NCI-H2227 treated with DMSO at 0.1 percent for 48 hours (cell line): ENCODE measurements around the gene CYP19A1.
"Not testable (repeated sequence)": the region's sequence is repeated elsewhere in the genome, so short reads cannot be mapped to it uniquely, and the experiment has no call there.

Source experiments
- DNase-seq: peaks from one replicate; lab custom pipeline; 2025; lab: John Stamatoyannopoulos, UW

The CYP19A1 gene

DNA sequence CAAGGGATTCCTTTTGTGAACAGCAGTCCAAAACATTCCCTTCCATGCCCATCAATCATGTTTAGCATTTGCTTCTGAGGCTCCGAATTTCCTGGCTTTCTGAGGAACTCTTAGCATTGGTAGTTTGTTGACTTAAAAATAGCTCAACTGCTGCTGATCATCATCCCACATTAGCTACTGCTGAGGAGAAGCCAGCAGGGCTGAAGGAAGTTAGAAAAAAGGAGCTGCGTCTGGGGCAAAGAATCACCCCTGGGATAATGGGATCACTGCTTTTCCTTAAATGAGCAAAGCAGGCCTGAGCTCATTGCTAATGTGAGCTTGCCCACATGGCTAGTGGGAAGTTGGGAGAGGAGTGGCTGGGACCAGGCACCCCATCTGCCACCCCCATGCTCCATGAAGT is 39.8 kb downstream of the CYP19A1 start:
- DNase-seq, result no peak

DNA sequence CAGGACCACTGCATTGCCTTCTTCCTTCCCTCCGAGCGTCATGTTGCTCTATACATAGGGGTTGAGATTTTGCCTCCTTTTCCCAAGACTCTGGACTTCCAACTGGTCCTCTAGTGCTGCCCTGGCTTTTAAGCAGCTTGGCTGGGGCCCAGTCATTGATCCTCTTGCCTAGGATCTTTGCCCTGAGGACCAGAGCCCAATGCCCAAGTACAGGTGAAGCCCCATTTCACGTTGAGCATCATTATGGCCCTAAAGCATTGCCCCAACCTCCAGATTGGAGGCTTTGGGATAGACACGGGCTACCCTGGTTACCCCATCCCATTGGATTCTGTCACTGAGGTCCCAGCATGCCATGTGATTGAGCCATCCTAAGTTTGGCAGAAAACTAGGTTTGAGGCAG is 47.7 kb downstream of the CYP19A1 start:
- no peak for DNase-seq

DNA sequence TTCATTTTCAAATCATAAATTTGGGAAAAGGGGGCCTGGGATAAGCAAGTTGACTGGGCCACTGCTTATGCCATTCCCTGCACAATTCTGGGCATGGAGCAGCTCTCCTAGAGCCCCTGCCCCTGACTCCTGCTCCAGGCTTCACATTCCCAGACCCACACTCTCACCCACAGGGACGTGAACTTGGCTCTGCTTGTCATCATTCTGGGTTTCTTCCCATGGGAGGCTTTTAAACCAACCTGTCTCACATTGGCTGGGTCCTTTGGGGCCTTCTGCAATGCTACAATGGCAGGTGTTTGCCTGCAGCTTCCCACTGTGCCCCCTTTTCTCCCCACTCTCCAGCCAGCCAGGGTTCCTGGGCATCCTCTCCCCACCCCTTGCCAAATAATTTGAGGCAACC is 49.1 kb downstream of the CYP19A1 start:
- DNase-seq, result no peak

DNA sequence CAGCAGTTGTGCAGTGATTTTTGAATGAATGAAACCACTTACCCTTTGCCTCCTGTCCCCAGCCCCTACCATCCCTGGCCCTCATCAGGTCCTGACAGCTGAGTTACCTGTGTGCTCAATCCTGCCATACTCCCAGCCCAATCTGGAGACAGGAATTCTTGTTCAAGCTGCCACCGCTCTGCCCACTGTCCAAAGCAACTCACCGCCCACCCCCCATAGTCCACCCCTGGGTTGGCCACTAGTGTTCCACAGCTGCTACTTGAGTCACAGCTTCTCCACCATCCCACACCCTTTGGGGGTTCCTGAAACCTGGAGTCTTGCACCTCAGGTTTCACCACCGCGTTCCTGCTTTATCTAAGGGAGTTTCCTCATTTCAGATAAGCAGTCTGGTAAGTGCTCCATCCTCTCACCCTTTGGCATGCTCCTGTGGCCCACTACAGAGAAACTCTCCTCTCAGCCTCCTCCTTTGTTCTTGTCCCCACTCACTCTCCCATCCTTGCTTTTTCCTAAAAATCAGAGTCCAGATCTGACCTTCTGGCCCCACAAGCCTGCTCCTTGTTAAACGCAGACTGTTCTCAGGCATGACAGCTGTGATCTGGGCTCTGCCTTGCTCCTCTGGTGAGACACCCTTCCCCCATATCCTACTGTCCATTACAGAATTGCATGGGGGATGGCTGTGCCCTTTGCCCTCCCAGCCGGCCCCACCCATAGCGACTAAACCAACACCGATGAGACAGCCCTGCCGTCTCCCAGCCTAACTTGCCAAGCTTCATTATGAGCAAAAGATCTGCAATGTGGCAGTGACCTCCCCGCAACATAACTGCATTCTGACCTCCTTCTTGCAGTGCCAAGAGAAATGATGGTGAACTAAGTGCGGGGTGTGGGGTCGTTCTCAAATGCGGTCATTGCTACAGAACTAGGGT is 50.0 kb downstream of the CYP19A1 start:
- DNase-seq, result no peak

DNA sequence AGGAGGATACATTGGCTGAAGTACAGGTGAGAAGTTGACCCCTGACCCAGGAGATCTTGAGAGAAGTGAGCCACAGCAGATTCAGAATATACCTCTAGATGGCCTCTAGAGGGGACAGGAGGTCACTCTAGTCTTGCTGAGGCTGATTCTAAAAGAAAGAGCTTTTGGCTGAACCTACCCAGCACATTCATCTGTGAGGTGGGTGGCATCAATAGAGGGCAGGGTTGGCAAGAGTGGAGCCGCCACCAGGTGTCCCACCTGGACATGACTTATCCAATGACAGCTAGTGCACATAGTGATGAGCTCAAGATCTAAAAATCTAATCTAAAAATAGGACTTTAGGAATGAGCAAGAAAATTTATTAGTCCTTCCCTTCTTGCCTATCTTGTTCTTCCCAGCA is 51.6 kb downstream of the CYP19A1 start:
- DNase-seq, result no peak

DNA sequence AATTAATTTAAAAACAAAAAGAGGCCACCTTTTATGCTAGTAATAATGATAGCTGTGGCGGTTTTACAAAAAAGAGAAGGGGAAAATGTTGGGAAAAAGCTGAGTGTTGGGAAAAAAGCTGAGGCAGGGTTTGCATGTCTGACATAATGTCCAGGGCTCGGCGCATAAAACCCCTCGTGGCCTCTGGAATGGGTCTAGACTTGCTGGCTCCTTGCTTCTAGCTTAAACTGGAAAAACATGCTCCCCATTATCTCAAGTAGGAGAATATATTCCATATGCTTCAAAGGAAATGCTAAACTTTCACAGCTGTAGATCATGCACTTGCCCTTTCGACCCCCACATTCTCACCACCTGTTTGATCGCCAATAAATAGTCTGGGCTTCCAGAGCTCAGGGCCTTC is 53.0 kb downstream of the CYP19A1 start:
- DNase-seq, result no peak

DNA sequence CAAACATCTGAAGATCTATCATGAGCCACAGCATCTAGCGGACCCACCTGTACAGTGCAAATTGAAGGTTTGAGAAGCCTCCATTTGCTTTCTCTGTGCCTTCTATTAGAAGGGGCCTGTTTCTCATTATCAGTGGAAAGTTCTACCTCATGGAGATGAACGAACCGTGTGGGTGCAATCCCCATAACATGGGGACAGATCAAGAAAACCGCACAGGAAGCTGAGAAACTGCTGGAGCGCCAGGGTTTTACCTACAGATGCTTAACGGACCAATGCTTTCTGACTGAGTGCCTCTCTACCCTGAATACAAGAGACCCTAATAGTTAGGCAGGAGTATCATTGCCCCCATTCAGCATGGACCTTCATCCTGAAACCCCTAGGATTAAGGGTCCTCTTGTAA is 53.5 kb downstream of the CYP19A1 start:
- no peak for DNase-seq

DNA sequence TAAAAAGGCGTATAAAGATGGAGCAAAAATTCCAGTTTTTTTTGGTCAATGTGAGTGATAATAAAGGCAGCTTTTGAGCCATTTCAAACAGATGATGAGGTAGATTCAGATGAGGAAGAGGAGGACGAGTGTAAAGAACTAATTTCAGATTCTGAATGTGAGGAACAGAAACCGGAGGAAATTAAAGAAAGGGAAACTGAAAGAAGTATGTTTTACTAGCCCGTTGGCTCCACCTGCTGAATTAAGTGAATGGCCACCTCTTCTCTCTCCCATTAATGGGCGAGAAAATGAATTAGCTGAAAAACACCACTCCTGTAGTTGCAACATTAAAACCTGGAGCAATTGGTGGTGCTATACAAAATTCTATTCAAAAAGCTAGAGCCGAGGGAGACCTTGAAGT is 55.4 kb downstream of the CYP19A1 start:
- DNase-seq, result no peak

DNA sequence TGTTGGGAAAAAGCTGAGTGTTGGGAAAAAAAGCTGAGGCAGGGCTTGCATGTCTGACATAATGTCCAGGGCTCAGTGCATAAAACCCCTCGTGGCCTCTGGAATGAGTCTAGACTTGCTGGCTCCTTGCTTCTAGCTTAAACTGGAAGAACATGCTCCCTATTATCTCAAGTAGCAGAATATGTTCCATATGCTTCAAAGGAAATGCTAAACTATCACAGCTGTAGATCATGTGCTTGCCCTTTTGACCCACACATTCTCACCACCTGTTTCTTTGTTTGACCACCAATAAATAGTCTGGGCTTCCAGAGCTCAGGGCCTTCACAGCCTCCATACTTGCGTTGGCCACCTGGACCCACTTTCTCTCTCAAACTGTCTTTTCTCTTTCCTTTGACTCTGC is 56.2 kb downstream of the CYP19A1 start:
- DNase-seq, result not testable (repeated sequence)

DNA sequence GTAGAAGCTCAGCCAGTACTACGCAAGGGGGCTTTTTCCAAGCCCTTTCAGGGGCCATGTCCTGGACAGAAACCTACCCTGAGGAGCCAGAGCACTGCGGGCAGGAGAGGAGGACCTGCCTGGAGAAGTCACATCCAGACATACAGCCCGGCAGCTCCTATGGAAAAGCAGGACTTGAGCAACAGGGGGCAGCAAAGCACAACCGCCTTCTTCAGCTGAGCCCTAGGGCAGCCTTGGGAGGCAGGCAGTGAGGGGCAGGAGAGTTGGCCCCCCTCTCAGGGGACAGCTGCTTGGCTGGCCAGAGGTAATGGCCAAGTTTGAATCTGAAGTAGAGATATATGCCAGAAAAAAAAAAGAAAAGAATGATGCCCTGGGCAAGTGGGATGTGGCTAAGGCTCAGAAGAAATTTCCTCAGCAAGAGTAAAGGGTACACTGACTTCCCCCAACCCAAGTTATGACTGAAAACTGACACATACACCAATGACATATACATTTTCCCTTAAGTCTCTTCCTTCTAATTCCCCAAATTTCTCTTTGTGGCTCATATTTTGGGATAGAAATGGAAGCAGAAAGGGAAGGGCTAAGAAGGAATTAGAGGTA is 56.9 kb downstream of the CYP19A1 start:
- DNase-seq, result no peak

DNA sequence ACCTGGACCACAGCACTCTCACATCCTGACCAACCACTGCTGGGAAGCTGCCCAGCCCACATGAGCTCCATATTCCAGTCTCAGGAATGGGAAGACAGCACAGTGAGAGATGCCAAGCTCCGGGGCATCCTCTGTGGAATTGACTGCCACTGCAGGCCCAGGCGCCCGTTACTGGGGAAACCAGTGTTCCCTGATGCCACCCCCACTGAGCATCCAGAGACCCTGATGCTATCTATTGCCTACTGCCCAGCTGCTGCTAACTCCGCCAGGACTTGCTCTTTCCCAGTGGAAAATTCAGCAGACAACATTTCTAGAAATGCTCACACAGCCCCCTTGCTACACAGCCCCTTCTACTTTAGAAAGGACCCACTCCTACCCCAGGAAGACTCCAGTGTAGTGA is 57.6 kb downstream of the CYP19A1 start:
- no peak for DNase-seq

DNA sequence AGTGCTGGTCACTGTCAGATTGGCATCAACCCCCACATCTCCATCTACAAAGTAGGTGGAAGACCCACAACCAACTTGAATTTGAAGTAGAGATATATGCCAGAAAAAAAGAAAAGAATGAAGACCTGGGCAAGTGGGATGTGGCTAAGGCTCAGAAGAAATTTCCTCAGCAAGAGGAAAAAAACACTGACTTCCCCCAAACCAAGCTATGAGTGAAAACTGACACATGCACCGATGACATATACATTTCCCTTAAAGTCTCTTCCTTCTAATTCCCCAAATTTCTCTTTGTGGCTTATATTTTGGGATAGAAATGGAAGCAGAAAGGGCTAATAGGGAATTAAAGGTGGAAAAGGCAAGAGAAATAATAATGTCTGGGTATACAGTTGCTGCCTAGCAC is 59.0 kb downstream of the CYP19A1 start:
- DNase-seq, result no peak

DNA sequence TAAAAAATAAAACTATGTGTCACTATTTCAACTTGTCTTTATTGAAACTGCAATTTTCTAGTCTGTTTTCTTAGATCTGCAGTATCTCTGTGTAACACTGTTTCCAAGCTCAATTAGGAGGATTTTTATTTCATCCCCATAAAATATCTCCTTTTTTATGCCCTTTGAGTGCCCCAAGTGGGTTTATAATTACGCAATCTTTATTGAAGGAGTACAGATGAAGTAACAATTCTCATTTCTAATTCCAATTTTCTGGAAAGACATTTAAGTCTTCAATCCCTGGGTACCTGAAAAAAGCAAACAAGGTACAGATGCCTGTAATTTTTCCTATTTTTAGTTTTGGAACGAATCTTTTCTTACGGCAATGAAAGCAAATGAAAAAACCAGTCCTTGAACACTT is 61.3 kb downstream of the CYP19A1 start:
- DNase-seq, result no peak

DNA sequence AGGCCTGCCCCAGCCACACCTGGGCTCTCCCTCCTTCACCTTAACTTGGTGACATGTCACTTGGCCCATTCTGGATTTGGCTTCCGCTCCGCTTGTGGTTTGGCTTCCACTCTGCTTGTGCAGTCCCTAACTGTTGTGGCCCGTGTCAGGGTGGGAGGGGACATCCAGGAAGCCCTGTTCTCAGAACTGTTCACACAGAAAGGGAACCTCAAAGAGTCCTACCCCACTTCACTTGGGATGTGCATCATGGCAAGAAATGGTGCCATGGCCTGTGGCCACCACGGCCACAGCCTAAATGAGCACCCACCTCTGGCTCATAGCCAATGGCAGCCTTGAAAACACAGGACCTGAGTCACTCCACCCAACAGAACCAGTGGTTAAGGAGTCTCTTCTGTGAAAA is 63.4 kb downstream of the CYP19A1 start:
- no peak for DNase-seq

DNA sequence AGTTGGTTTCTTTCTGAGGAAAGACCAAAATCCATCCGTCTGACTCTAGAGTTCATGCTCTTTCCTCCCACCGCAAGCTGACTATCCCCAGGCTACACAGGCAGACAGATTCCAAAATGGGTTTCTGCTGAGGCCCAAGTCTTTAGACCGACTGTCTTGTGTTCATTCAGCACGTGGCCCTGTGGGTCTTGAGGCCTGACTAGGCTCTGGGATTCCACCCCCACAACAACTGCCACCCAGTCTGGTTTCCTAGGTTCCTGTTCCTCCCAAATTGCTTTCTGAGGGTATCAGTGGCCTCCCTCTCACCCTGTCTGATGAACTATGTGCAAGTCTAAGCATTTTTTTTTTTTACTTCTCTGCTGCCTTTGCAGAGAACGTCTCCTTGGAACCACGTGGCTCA is 67.7 kb downstream of the CYP19A1 start:
- DNase-seq, result no peak

DNA sequence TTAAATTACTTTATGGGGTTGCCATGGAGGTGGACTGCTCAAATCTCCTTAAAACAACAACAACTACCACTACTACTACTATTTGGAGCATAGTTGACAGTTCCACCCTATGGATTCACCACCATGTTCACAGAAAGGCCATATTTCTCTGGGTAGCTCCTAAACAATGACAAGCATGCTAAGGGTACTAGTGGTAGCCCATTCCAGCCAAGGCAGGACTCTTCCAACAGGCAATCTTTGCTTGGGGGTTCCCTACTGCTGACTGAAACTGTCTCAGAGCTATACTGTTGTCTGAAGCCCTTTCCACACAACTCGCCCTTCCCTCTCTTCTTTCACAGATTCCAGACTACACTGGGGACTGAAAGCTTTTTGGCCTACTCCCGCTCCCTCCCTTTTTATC is 68.9 kb downstream of the CYP19A1 start:
- DNase-seq, result no peak

DNA sequence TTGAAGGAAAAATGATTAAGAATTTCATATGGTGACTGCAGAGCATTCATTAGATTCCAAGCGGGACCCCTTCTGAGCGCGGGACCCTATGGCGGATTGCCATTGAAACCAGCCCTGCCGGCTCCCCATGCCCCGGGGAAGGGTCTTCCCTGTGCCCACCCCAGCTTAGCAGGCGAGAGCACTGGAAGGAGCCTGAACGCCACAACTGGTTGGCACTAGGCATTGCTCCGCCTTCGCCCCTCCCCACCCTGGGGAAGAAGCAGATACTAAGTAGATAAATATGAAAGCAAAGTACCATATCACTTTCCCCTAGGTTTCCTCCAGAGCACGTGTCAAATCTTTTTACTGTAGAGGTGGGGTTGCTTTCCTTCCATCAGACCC is 70.7 kb downstream of the CYP19A1 start:
- no peak for DNase-seq

DNA sequence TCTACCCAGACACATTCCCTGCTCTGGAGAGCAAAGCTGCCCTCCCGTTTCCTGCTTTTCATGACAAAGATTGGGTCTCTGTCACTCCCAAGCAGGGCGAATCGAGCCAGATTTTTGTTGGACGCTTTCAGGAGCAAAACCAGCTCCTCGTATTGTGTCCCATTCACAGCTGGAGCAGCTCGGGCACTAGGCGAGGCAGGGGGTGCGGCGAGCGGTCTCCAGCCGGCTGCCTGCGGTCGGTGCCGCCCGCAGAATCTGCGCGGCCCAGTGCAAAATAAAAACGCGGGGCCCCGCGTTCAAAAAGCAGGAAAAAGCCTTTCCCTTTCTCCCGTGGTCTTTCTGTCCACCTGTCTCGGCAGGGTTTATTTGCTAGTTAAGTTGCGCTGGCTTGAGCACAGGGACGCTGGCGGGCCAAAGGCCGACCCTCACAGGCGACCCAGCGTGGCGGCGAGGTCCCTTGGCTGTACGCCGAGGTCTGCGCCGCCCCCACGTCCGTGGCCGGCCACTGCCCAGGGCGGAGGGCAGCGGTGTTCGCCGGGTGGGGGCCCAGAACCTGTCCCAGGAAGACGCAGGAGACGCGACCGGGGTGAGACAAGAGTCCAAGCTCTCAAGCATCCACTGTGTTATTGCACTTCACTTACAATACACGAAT is 71.2 kb downstream of the CYP19A1 start:
- no peak for DNase-seq

DNA sequence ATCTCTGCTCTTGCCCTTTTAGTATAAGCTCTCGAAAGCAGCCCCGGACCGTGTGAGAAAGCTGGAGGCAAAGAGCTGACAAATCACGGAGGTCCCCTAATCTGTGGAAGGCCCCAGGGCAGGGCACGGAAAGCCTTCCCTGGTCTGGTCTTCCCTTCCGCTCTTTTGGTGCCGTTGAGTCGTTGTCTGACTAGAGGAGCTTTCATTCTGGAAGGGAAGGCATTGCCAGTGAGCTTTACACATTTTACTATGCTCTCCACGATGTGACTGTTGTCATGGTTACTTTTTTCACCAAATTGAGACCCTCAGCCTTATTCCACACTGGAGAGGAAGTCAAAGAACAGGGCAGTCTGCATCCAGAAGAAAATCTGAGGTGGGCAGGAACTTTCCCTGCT is 71.7 kb downstream of the CYP19A1 start:
- DNase-seq, result no peak

DNA sequence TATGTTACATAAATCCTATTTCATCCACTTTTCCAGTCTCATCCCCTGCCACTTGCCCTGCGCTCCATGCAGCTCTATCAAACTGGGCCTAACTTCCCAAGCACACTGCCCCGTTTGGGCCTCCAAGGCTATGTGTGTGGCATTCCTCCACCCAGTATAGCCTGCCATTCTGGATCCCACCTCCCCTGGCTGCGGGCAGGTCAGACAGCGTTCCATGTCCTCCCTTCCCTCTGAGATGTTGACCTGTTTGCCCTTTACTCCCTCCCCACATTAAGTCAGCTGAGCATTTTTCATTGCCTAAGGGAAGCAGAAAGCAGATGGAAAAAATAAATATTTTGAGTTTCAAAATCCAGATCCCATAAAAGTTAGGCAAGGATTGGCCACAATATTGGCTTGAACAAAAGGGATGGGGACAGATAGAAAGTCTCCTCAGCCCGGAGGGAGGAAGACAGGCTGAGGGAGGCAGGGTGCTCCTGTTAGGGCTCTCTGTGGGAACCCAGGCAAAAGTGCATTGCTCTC is 73.3 kb downstream of the CYP19A1 start:
- DNase-seq, result no peak

DNA sequence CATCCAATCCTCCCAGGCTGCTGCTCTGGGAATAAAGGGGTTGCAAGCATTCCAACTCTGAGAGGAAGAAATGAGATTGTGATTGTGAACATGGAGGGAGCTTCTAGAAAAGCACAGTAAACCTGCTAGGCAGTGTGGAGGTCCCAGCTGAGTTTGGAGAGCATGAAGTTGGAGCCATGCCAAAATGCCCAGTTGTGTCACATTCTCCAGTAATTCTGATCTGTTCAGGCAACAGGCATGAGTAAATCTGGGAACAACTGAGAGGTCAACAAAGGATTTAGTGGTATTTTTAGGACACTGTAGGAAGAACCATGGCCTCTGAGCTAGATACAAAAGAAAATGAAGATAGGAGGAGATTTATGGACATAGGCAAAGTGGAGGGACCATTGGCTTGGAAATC is 74.7 kb downstream of the CYP19A1 start:
- no peak for DNase-seq

DNA sequence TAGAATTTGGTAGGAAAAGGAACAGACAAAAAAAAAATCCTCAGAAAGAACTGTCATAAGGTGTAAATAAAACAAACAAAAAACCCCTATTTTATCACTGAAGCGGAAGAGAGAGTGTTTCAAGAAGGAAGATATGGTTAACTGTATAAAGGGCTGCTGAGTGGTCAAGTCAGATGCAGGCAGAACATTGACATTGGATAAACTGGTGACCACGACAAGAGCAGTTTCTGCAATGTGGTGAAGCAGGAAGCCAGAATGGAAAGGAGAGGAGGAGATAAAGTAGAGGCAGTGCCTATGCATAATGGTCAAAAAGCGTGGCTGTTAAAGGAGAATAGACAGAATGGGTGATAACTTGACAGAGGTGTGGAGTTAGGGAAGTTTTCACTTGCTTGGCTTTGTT is 75.3 kb downstream of the CYP19A1 start:
- no peak for DNase-seq

DNA sequence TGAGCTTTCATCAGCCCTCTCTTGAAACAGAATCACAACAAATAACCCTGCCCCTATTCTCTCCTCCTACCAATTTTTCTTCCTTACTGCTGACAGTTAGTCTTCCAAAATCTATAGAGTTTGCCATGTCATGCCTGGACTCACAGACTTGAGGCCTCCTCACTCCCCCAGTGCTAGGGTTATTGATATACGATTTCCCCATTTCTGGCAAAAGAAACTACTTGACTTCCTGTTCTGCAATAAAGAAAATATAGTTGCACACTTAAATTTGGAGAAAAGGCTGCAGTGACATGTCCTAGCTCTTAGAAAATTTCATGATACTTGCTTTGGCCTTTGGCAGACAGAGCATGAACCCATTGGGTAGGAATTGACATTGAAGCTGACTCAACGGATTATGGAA is 75.9 kb downstream of the CYP19A1 start:
- DNase-seq, result no peak
